Measurements from ENCODE around the gene IMPDH1. TPM values are rescaled to one million over a fixed set of nuclear protein-coding genes. Genes with fewer than 3 reads are reported as not detected.

The IMPDH1 gene
- total and polyA plus RNA-seq, 2 donors (not counting 1 experiment from before 2014, with no cell fraction given), result 54.9 to 90.6 TPM

- WGBS (ENCODE audit: insufficient coverage), result 57% methylated on average over 1 of the region's 1 CpG
- Histone ChIP-seq H3K9ac (ENCODE audit: low read length) (no peak overlapping the region), H3K36me3 (replicated peaks in 1 of 2; ENCODE audit: control extremely low read depth in 1 of 2, control insufficient read depth in 1 of 2, extremely low read depth in 1 of 2, insufficient read depth in 2 of 2, low read length in 1 of 2) (no peaks in the 10 kb centered on the region), H3K79me2 (ENCODE audit: control insufficient read depth, insufficient read depth, low read length) (no peaks in the 10 kb centered on the region), H3K4me2 (replicated peaks; ENCODE audit: low read depth, low read length, poor library complexity, severe bottlenecking) (no peak overlapping the region), H3K27me3 (replicated peaks in 1 of 4; ENCODE audit: control extremely low read depth in 1 of 4, control insufficient read depth in 3 of 4, insufficient read depth in 4 of 4, low read length in 3 of 4) (peaks cover 0 to 37% (median 24%) of the 10 kb centered on the region in 4 experiments), H2AFZ (ENCODE audit: insufficient read depth, low read depth, low read length, poor library complexity, severe bottlenecking) (no peak overlapping the region), H3K27ac (ENCODE audit: low read length in 2 of 2) (no peak overlapping the region), H3K9me3 (ENCODE audit: control extremely low read depth in 1 of 3, control insufficient read depth in 2 of 3, insufficient read depth in 1 of 3, low read length in 2 of 3) (no peaks in the 10 kb centered on the region), H3K4me3 (ENCODE audit: control extremely low read depth in 1 of 5, extremely low read depth in 1 of 5, insufficient read depth in 1 of 5, low read depth in 2 of 5, low read length in 4 of 5) (no peak overlapping the region), H3K4me1 (ENCODE audit: control insufficient read depth in 2 of 2, insufficient read depth in 2 of 2, low read length in 2 of 2) (peaks cover 6 to 8% of the 10 kb centered on the region in 2 donors), H4K20me1 (ENCODE audit: control insufficient read depth, insufficient read depth, low read length, poor library complexity, severe bottlenecking) (no peaks in the 10 kb centered on the region)
- POLR2A ChIA-PET, result no interaction called here
- CTCF ChIA-PET, result interaction anchor here (0.9 to 1.1 kb wide), 2 partner anchors 20 to 42 kb away, joined by 3 read pairs; no protein-coding TSS in a partner anchor
- DNase-seq (no peak), ATAC-seq (ENCODE audit: low read depth) (no peak)
- TF ChIP-seq CTCF (IDR thresholded peaks at IDR 0.05), result no peak
- TF ChIP-seq EZH2 (IDR thresholded peaks at IDR 0.05; ENCODE audit: borderline replicate concordance, insufficient read depth, low read depth, low read length, poor library complexity, severe bottlenecking), result no peak
- Mint-ChIP-seq H3K4me1 (peaks cover 11% of the 10 kb centered on the region), H3K27me3 (peaks cover 67% of the 10 kb centered on the region), H3K9me3 (ENCODE audit: insufficient read depth) (no peaks in the 10 kb centered on the region), H3K27ac (no peak overlapping the region), H3K4me3 (no peak overlapping the region)
- intact Hi-C loops (cut with micrococcal nuclease), result no loop called here
These were observed 43.5 kb downstream of the IMPDH1 start for GRCh38 chr7:128366300-128366699.

- no peak overlapping the region for H3K27ac Mint-ChIP-seq
- peaks cover 14 to 15% of the 10 kb centered on the region in 2 donors for H3K4me1 ChIP-seq (ENCODE audit: control insufficient read depth in 2 of 2, insufficient read depth in 2 of 2, low read length in 2 of 2)
- intact Hi-C loops (cut with micrococcal nuclease), result no loop called here
- no CpG with 5 or more reads among the region's 2 CpGs for WGBS (ENCODE audit: insufficient coverage)
- H3K36me3 ChIP-seq (replicated peaks in 1 of 2; ENCODE audit: control extremely low read depth in 1 of 2, control insufficient read depth in 1 of 2, extremely low read depth in 1 of 2, insufficient read depth in 2 of 2, low read length in 1 of 2), result no peaks in the 10 kb centered on the region
- no peak for DNase-seq
- peaks cover 17% of the 10 kb centered on the region for H3K4me1 Mint-ChIP-seq
- H3K4me3 Mint-ChIP-seq, result no peak overlapping the region
- H3K27me3 ChIP-seq (replicated peaks in 1 of 4; ENCODE audit: control extremely low read depth in 1 of 4, control insufficient read depth in 3 of 4, insufficient read depth in 4 of 4, low read length in 3 of 4), result peaks cover 0 to 44% (median 28%) of the 10 kb centered on the region in 4 experiments
- no peak overlapping the region for H3K9ac ChIP-seq (ENCODE audit: low read length)
- H3K9me3 ChIP-seq (ENCODE audit: control extremely low read depth in 1 of 3, control insufficient read depth in 2 of 3, insufficient read depth in 1 of 3, low read length in 2 of 3), result peaks cover 0 to 3% (median 0%) of the 10 kb centered on the region in 3 donors
- no peak overlapping the region for H3K27ac ChIP-seq (ENCODE audit: low read length in 2 of 2)
- TF ChIP-seq CTCF (IDR thresholded peaks at IDR 0.05) (no peak), EZH2 (IDR thresholded peaks at IDR 0.05; ENCODE audit: borderline replicate concordance, insufficient read depth, low read depth, low read length, poor library complexity, severe bottlenecking) (no peak)
- peaks cover 69% of the 10 kb centered on the region for H3K27me3 Mint-ChIP-seq
- no peaks in the 10 kb centered on the region for H4K20me1 ChIP-seq (ENCODE audit: control insufficient read depth, insufficient read depth, low read length, poor library complexity, severe bottlenecking)
- H3K4me3 ChIP-seq (ENCODE audit: control extremely low read depth in 1 of 5, extremely low read depth in 1 of 5, insufficient read depth in 1 of 5, low read depth in 2 of 5, low read length in 4 of 5), result no peak overlapping the region
- no peaks in the 10 kb centered on the region for H3K79me2 ChIP-seq (ENCODE audit: control insufficient read depth, insufficient read depth, low read length)
- POLR2A ChIA-PET, result no interaction called here
- H2AFZ ChIP-seq (ENCODE audit: insufficient read depth, low read depth, low read length, poor library complexity, severe bottlenecking), result no peak overlapping the region
- CTCF ChIA-PET, result no interaction called here
- H3K4me2 ChIP-seq (replicated peaks; ENCODE audit: low read depth, low read length, poor library complexity, severe bottlenecking), result no peak overlapping the region
- no peak for ATAC-seq (ENCODE audit: low read depth)
- H3K9me3 Mint-ChIP-seq (ENCODE audit: insufficient read depth), result no peaks in the 10 kb centered on the region
These were observed 44.4 kb downstream of the IMPDH1 start for GRCh38 chr7:128365432-128365831.

Data from B cell (primary cell).